ENCODE data around the gene PPP6R2.

PPP6R2 gene

GRCh38 chr22:50348058-50348457, 4.9 kb downstream of the PPP6R2 start:
- POLR2A ChIA-PET: no interaction called here
- Histone ChIP-seq H3K36me3 (ENCODE audit: control insufficient read depth in 4 of 4, insufficient read depth in 4 of 4, low read length in 3 of 4) (peaks cover 2 to 32% (median 11%) of the 10 kb centered on the region in 4 experiments), H3K9me3 (ENCODE audit: control extremely low read depth in 1 of 5, control insufficient read depth in 4 of 5, insufficient read depth in 2 of 5, low read depth in 1 of 5, low read length in 4 of 5) (no peaks in the 10 kb centered on the region), H3K27me3 (replicated peaks in 2 of 5; ENCODE audit: control insufficient read depth in 4 of 5, insufficient read depth in 5 of 5, low read length in 4 of 5) (no peaks in the 10 kb centered on the region), H3K4me1 (ENCODE audit: control extremely low read depth in 1 of 4, control insufficient read depth in 4 of 4, insufficient read depth in 4 of 4, low read length in 3 of 4) (peaks cover 0 to 7% (median 4%) of the 10 kb centered on the region in 4 experiments), H3K27ac (ENCODE audit: insufficient read depth in 1 of 2, low read depth in 1 of 2, low read length in 2 of 2, poor library complexity in 1 of 2, severe bottlenecking in 2 of 2) (no peak overlapping the region), H3K4me3 (ENCODE audit: control insufficient read depth in 1 of 7, extremely low read depth in 1 of 7, insufficient read depth in 4 of 7, low read depth in 2 of 7, low read length in 6 of 7) (no peak overlapping the region)
- no peak for DNase-seq
- CTCF ChIA-PET: interaction anchor here (1.2 to 2.3 kb wide), 2 partner anchors 18 to 72 kb away, joined by 3 to 6 read pairs; no protein-coding TSS in a partner anchor
- 92% methylated on average over 1 of the region's 2 CpGs for WGBS (ENCODE audit: insufficient coverage)

GRCh38 chr22:50356186-50356585, 13.1 kb downstream of the PPP6R2 start:
- DNase-seq: no peak
- Histone ChIP-seq H3K4me3 (ENCODE audit: control insufficient read depth in 1 of 7, extremely low read depth in 1 of 7, insufficient read depth in 4 of 7, low read depth in 2 of 7, low read length in 6 of 7) (no peak overlapping the region), H3K27me3 (replicated peaks in 2 of 5; ENCODE audit: control insufficient read depth in 4 of 5, insufficient read depth in 5 of 5, low read length in 4 of 5) (no peaks in the 10 kb centered on the region), H3K9me3 (ENCODE audit: control extremely low read depth in 1 of 5, control insufficient read depth in 4 of 5, insufficient read depth in 2 of 5, low read depth in 1 of 5, low read length in 4 of 5) (peaks cover 0 to 3% (median 0%) of the 10 kb centered on the region in 5 experiments), H3K27ac (ENCODE audit: insufficient read depth in 1 of 2, low read depth in 1 of 2, low read length in 2 of 2, poor library complexity in 1 of 2, severe bottlenecking in 2 of 2) (peak overlapping the region in 1 of 2 experiments; percentile 5), H3K4me1 (ENCODE audit: control extremely low read depth in 1 of 4, control insufficient read depth in 4 of 4, insufficient read depth in 4 of 4, low read length in 3 of 4) (peaks cover 0 to 4% (median 0%) of the 10 kb centered on the region in 4 experiments), H3K36me3 (ENCODE audit: control insufficient read depth in 4 of 4, insufficient read depth in 4 of 4, low read length in 3 of 4) (peaks cover 0 to 29% (median 14%) of the 10 kb centered on the region in 4 experiments)
- CTCF ChIA-PET: interaction anchor here (1.2 to 2.6 kb wide), 2 partner anchors 13 to 15 kb away, joined by 4 to 10 read pairs; no protein-coding TSS in a partner anchor
- 100% methylated on average over 1 of the region's 8 CpGs for WGBS (ENCODE audit: insufficient coverage)
- POLR2A ChIA-PET: interaction anchor here (0.6 to 0.7 kb wide), 2 partner anchors 8 to 56 kb away, joined by 3 to 6 read pairs; no protein-coding TSS in a partner anchor

- Histone ChIP-seq H3K4me3 (ENCODE audit: control insufficient read depth in 1 of 7, extremely low read depth in 1 of 7, insufficient read depth in 4 of 7, low read depth in 2 of 7, low read length in 6 of 7) (no peak overlapping the region), H3K4me1 (ENCODE audit: control extremely low read depth in 1 of 4, control insufficient read depth in 4 of 4, insufficient read depth in 4 of 4, low read length in 3 of 4) (peaks cover 0 to 13% (median 4%) of the 10 kb centered on the region in 4 experiments), H3K27me3 (replicated peaks in 2 of 5; ENCODE audit: control insufficient read depth in 4 of 5, insufficient read depth in 5 of 5, low read length in 4 of 5) (no peaks in the 10 kb centered on the region), H3K9me3 (ENCODE audit: control extremely low read depth in 1 of 5, control insufficient read depth in 4 of 5, insufficient read depth in 2 of 5, low read depth in 1 of 5, low read length in 4 of 5) (peaks cover 0 to 3% (median 0%) of the 10 kb centered on the region in 5 experiments), H3K27ac (ENCODE audit: insufficient read depth in 1 of 2, low read depth in 1 of 2, low read length in 2 of 2, poor library complexity in 1 of 2, severe bottlenecking in 2 of 2) (peak overlapping the region in 1 of 2 experiments; percentile 25), H3K36me3 (ENCODE audit: control insufficient read depth in 4 of 4, insufficient read depth in 4 of 4, low read length in 3 of 4) (peaks cover 0 to 34% (median 14%) of the 10 kb centered on the region in 4 experiments)
- DNase-seq: no peak
- ChIA-PET CTCF (interaction anchor here (0.7 to 2.6 kb wide), 3 partner anchors 13 to 125 kb away, joined by 3 to 10 read pairs (median 6); no protein-coding TSS in a partner anchor), POLR2A (no interaction called here)
- no CpG with 5 or more reads among the region's 1 CpG for WGBS (ENCODE audit: insufficient coverage)
Measured at GRCh38 chr22:50357222-50357621, 14.1 kb downstream of the PPP6R2 start.

GRCh38 chr22:50357756-50358155, 14.6 kb downstream of the PPP6R2 start:
- Histone ChIP-seq H3K4me1 (ENCODE audit: control extremely low read depth in 1 of 4, control insufficient read depth in 4 of 4, insufficient read depth in 4 of 4, low read length in 3 of 4) (peaks cover 0 to 14% (median 4%) of the 10 kb centered on the region in 4 experiments), H3K9me3 (ENCODE audit: control extremely low read depth in 1 of 5, control insufficient read depth in 4 of 5, insufficient read depth in 2 of 5, low read depth in 1 of 5, low read length in 4 of 5) (peaks cover 0 to 3% (median 0%) of the 10 kb centered on the region in 5 experiments), H3K27me3 (replicated peaks in 2 of 5; ENCODE audit: control insufficient read depth in 4 of 5, insufficient read depth in 5 of 5, low read length in 4 of 5) (no peaks in the 10 kb centered on the region), H3K4me3 (ENCODE audit: control insufficient read depth in 1 of 7, extremely low read depth in 1 of 7, insufficient read depth in 4 of 7, low read depth in 2 of 7, low read length in 6 of 7) (no peak overlapping the region), H3K36me3 (ENCODE audit: control insufficient read depth in 4 of 4, insufficient read depth in 4 of 4, low read length in 3 of 4) (peaks cover 0 to 32% (median 12%) of the 10 kb centered on the region in 4 experiments), H3K27ac (ENCODE audit: insufficient read depth in 1 of 2, low read depth in 1 of 2, low read length in 2 of 2, poor library complexity in 1 of 2, severe bottlenecking in 2 of 2) (no peak overlapping the region)
- ChIA-PET CTCF (interaction anchor here (1.3 to 2.6 kb wide), 2 partner anchors 13 to 16 kb away, joined by 6 to 10 read pairs; no protein-coding TSS in a partner anchor), POLR2A (no interaction called here)
- WGBS (ENCODE audit: insufficient coverage): 100% methylated on average over 3 of the region's 10 CpGs
- DNase-seq: no peak

GRCh38 chr22:50360578-50360977, 17.5 kb downstream of the PPP6R2 start:
- Histone ChIP-seq H3K4me1 (ENCODE audit: control extremely low read depth in 1 of 4, control insufficient read depth in 4 of 4, insufficient read depth in 4 of 4, low read length in 3 of 4) (peaks cover 0 to 14% (median 4%) of the 10 kb centered on the region in 4 experiments), H3K4me3 (ENCODE audit: control insufficient read depth in 1 of 7, extremely low read depth in 1 of 7, insufficient read depth in 4 of 7, low read depth in 2 of 7, low read length in 6 of 7) (no peak overlapping the region), H3K27ac (ENCODE audit: insufficient read depth in 1 of 2, low read depth in 1 of 2, low read length in 2 of 2, poor library complexity in 1 of 2, severe bottlenecking in 2 of 2) (no peak overlapping the region), H3K9me3 (ENCODE audit: control extremely low read depth in 1 of 5, control insufficient read depth in 4 of 5, insufficient read depth in 2 of 5, low read depth in 1 of 5, low read length in 4 of 5) (peaks cover 0 to 3% (median 0%) of the 10 kb centered on the region in 5 experiments), H3K27me3 (replicated peaks in 2 of 5; ENCODE audit: control insufficient read depth in 4 of 5, insufficient read depth in 5 of 5, low read length in 4 of 5) (no peaks in the 10 kb centered on the region), H3K36me3 (ENCODE audit: control insufficient read depth in 4 of 4, insufficient read depth in 4 of 4, low read length in 3 of 4) (peaks cover 0 to 34% (median 12%) of the 10 kb centered on the region in 4 experiments)
- ChIA-PET CTCF (interaction anchor here (1.2 to 2.3 kb wide), 5 partner anchors 19 to 85 kb away, joined by 3 to 6 read pairs (median 3); no protein-coding TSS in a partner anchor), POLR2A (no interaction called here)
- 100% methylated on average over 2 of the region's 2 CpGs for WGBS (ENCODE audit: insufficient coverage)
- no peak for DNase-seq

DNA sequence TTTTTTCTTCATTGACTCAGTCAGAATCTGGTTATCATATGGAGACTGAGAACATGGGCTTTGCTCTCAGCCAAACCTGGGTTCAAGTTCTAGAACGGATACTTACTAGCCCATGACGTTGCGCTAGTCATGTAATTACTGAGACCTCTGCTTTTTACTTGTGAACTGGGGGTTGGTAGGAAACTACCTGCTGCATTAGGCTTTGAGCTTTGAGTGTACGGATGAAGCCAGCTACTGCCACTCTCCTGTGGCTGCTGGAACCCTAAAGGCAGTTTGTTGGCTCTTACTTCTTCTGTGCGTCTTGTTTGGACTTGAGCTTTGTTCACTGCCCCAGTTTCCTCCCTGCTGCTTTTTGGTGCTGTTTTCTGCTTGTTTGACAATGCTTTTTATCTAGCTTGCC, 18.1 kb downstream of the PPP6R2 start:
- peaks cover 0 to 14% (median 4%) of the 10 kb centered on the region in 4 experiments for H3K4me1 ChIP-seq (ENCODE audit: control extremely low read depth in 1 of 4, control insufficient read depth in 4 of 4, insufficient read depth in 4 of 4, low read length in 3 of 4)
- ChIA-PET POLR2A (interaction anchor here (1.2 kb wide), 1 partner anchor 8 kb away, joined by 3 read pairs; no protein-coding TSS in a partner anchor), CTCF (interaction anchor here (1.2 to 2.3 kb wide), 8 partner anchors 10 to 109 kb away, joined by 3 to 6 read pairs (median 4); no protein-coding TSS in a partner anchor)
- H3K36me3 ChIP-seq (ENCODE audit: control insufficient read depth in 4 of 4, insufficient read depth in 4 of 4, low read length in 3 of 4): peaks cover 0 to 32% (median 12%) of the 10 kb centered on the region in 4 experiments
- DNase-seq: no peak
- no peak overlapping the region for H3K27ac ChIP-seq (ENCODE audit: insufficient read depth in 1 of 2, low read depth in 1 of 2, low read length in 2 of 2, poor library complexity in 1 of 2, severe bottlenecking in 2 of 2)
- peaks cover 0 to 3% (median 0%) of the 10 kb centered on the region in 5 experiments for H3K9me3 ChIP-seq (ENCODE audit: control extremely low read depth in 1 of 5, control insufficient read depth in 4 of 5, insufficient read depth in 2 of 5, low read depth in 1 of 5, low read length in 4 of 5)
- no peak overlapping the region for H3K4me3 ChIP-seq (ENCODE audit: control insufficient read depth in 1 of 7, extremely low read depth in 1 of 7, insufficient read depth in 4 of 7, low read depth in 2 of 7, low read length in 6 of 7)
- WGBS (ENCODE audit: insufficient coverage): 98% methylated on average over 5 of the region's 5 CpGs
- no peaks in the 10 kb centered on the region for H3K27me3 ChIP-seq (replicated peaks in 2 of 5; ENCODE audit: control insufficient read depth in 4 of 5, insufficient read depth in 5 of 5, low read length in 4 of 5)

DNA sequence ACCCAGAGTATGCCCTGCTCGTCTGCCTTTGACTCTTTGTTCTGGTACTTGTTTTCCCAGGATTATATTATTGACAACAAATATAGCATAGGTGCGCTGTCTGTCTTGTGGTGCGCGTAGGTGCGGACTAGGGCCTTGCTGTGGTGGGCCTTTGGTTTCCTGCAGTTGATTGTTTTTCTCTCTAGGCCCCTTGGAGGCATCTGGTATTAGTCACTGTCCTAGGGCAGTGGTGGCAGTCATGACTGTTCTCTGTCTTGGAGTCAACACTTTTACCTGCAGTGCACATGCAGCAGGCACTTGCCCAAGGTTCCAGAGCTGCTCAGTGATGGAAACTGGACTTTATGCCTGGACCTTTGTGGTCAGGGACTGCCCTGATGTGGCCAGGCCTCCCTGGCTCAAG, 18.6 kb downstream of the PPP6R2 start:
- peaks cover 0 to 30% (median 12%) of the 10 kb centered on the region in 4 experiments for H3K36me3 ChIP-seq (ENCODE audit: control insufficient read depth in 4 of 4, insufficient read depth in 4 of 4, low read length in 3 of 4)
- ChIA-PET POLR2A (interaction anchor here (1.2 kb wide), 1 partner anchor 9 kb away, joined by 3 read pairs; no protein-coding TSS in a partner anchor), CTCF (interaction anchor here (1.2 to 2.3 kb wide), 7 partner anchors 10 to 110 kb away, joined by 3 to 6 read pairs (median 3); no protein-coding TSS in a partner anchor)
- H3K9me3 ChIP-seq (ENCODE audit: control extremely low read depth in 1 of 5, control insufficient read depth in 4 of 5, insufficient read depth in 2 of 5, low read depth in 1 of 5, low read length in 4 of 5): peaks cover 0 to 3% (median 0%) of the 10 kb centered on the region in 5 experiments
- H3K4me3 ChIP-seq (ENCODE audit: control insufficient read depth in 1 of 7, extremely low read depth in 1 of 7, insufficient read depth in 4 of 7, low read depth in 2 of 7, low read length in 6 of 7): no peak overlapping the region
- H3K4me1 ChIP-seq (ENCODE audit: control extremely low read depth in 1 of 4, control insufficient read depth in 4 of 4, insufficient read depth in 4 of 4, low read length in 3 of 4): peaks cover 0 to 14% (median 4%) of the 10 kb centered on the region in 4 experiments
- no peak for DNase-seq
- H3K27me3 ChIP-seq (replicated peaks in 2 of 5; ENCODE audit: control insufficient read depth in 4 of 5, insufficient read depth in 5 of 5, low read length in 4 of 5): no peaks in the 10 kb centered on the region
- no peak overlapping the region for H3K27ac ChIP-seq (ENCODE audit: insufficient read depth in 1 of 2, low read depth in 1 of 2, low read length in 2 of 2, poor library complexity in 1 of 2, severe bottlenecking in 2 of 2)
- 89% methylated on average over 5 of the region's 5 CpGs for WGBS (ENCODE audit: insufficient coverage)
